Spleen (tissue), 11 donors: ENCODE results near the gene RAB38. TPM values are rescaled to one million over a fixed set of nuclear protein-coding genes. Genes with fewer than 3 reads are reported as not detected.

Experiments
- DNase-seq: peaks from one replicate; pipeline ENCODE4 v3.0.0-alpha.2; 2020
- H3K27ac ChIP-seq, 8 donors: fragments of 200-600 bp; sonication (generic) in 7 of 8; 1 replicate in 4 of 8; 2 replicates in 4 of 8; pipeline versions ENCODE4 v1.5.0 to v1.8.0; 2016 to 2021; ENCODE audit warnings: inconsistent platforms in 4 of 8, mild to moderate bottlenecking in 4 of 8, moderate library complexity in 1 of 8
- H3K27me3 ChIP-seq, 7 donors: fragments of 200-600 bp; sonication (generic) in 6 of 7; replicated peaks in 1 of 7; 1 replicate in 4 of 7; 2 replicates in 3 of 7; pipeline versions ENCODE4 v1.5.0 to v1.8.0; 2016 to 2021; ENCODE audit warnings: inconsistent platforms in 3 of 7, mild to moderate bottlenecking in 1 of 7
- H3K36me3 ChIP-seq, 6 donors: fragments of 200-600 bp; sonication (generic) in 5 of 6; 1 replicate in 4 of 6; 2 replicates in 2 of 6; pipeline versions ENCODE4 v1.5.0 to v1.8.0; 2016 to 2021; ENCODE audit warnings: inconsistent platforms in 2 of 6
- H3K4me1 ChIP-seq, 6 donors: fragments of 200-600 bp; sonication (generic) in 5 of 6; 1 replicate in 3 of 6; 2 replicates in 3 of 6; pipeline versions ENCODE4 v1.5.0 to v1.8.0; 2016 to 2021; ENCODE audit warnings: inconsistent platforms in 3 of 6
- H3K4me3 ChIP-seq, 8 donors: fragments of 200-600 bp; sonication (generic) in 7 of 8; 1 replicate in 4 of 8; 2 replicates in 4 of 8; pipeline versions ENCODE4 v1.5.0 to v1.8.0; 2016 to 2021; ENCODE audit warnings: inconsistent platforms in 4 of 8, mild to moderate bottlenecking in 4 of 8, moderate library complexity in 2 of 8
- H3K9me3 ChIP-seq, 8 donors: fragments of 200-600 bp; sonication (generic) in 7 of 8; 1 replicate in 4 of 8; 2 replicates in 4 of 8; pipeline versions ENCODE4 v1.5.0 to v1.8.0; 2016 to 2021; ENCODE audit warnings: inconsistent platforms in 4 of 8
- CTCF ChIP-seq, 11 experiments: fragments of 200-600 bp in 7 of 11; fragments of 450-650 bp in 4 of 11; sonication (generic) in 4 of 11; IDR thresholded peaks in 8 of 11; conservative IDR thresholded peaks in 3 of 11; 1 replicate in 7 of 11; 2 replicates in 4 of 11; pipeline versions ENCODE4 v1.4.0 to v1.8.0; 2016 to 2021; ENCODE audit warnings: antibody characterized with exemption in 11 of 11, inconsistent platforms in 4 of 11, mild to moderate bottlenecking in 1 of 11
- POLR2A ChIP-seq, 3 donors: fragments of 450-650 bp; IDR thresholded peaks; one replicate each; pipeline ENCODE4 v1.5.1; 2017; ENCODE audit warnings: antibody characterized with exemption in 3 of 3, mild to moderate bottlenecking in 1 of 3
- POLR2AphosphoS5 ChIP-seq, 3 donors: sonication (generic); formaldehyde crosslinking; IDR thresholded peaks; one replicate each; pipeline ENCODE4 v1.5.1; 2017; ENCODE audit warnings: antibody characterized with exemption in 3 of 3
- WGBS, 5 donors: extraction: QIAGEN DNeasy Blood & Tissue Kit in 3 of 5; methylation state at CpG; one replicate each; pipeline versions ENCODE4 v1.1.5 to v1.1.7; 2013 to 2018; 5-methylcytosine and 5-hydroxymethylcytosine counted together
- intact Hi-C: fragments of 100-400 bp; cut with DNase I; formaldehyde crosslinking; loops from one replicate; pipeline ENCODE4 v1.15.0; 2023; ENCODE audit warnings: low total_unique reads
- polyA plus RNA-seq, 3 donors: library from polyadenylated mRNA; stranded (reverse); fragments of 200-250 nt; gene quantifications; one replicate each; pipeline ENCODE4 v1.2.1, GENCODE V29; 2013
- total RNA-seq, 7 donors: library from RNA; depleted of rRNA in 3 of 7; stranded (reverse); fragments of >200 nt in 3 of 7; fragmentation: NEBNext Ultra II Directional in 4 of 7; extraction: Animal tissue kit (Norgen Biotek cat#: 25700) in 4 of 7; gene quantifications; one replicate each; pipeline versions ENCODE4 v1.1.0 to v1.2.1, GENCODE V29; 2016 to 2021
- donor health status: healthy with polysubstance abuse.
- donor health status: DM: no; HTN: no; CAD: no; lungs with moderate emphysema.
- donor health status: DM: no; HTN: no; CAD: no.
- donor health status: Bipolar disorder and iron deficiency.
- donor health status: healthy.
- donor health status: DM: no; HTN: no; CAD: no.
- donor health status: DM: yes; HTN: yes; CAD: no.

Gene RAB38
- total and polyA plus RNA-seq, 10 donors, result 0.73 to 3.5 (median 1.6) TPM

DNA sequence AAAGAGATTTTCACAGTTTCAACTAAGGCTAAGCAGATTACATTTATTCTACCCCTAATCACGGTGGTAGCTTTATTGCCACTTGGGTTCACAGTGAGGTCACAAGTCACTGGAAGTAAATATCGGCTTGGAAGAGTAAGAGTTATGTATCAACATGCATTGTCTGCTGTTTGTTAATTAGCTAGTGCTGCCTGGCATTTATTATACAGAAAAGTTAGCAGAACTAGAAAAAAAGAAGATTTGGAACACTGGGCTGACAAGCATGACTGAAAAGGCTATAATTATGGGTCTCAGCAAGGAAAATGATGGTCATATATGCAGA, 13.7 kb upstream of the RAB38 start:
- Histone ChIP-seq H3K27ac (no peak overlapping the region), H3K4me3 (no peak overlapping the region), H3K4me1 (no peaks in the 10 kb centered on the region), H3K36me3 (no peaks in the 10 kb centered on the region), H3K27me3 (no peaks in the 10 kb centered on the region), H3K9me3 (peaks cover 0 to 12% (median 0%) of the 10 kb centered on the region in 8 donors)
- 22 to 35% (median 32%) methylated on average over 2 of the region's 2 CpGs for WGBS, 5 donors
- TF ChIP-seq CTCF (IDR thresholded peaks at IDR 0.05 in 8 of 11, conservative IDR thresholded peaks at IDR 0.05 in 3 of 11) (no peak), POLR2A (IDR thresholded peaks at IDR 0.05) (no peak), POLR2AphosphoS5 (IDR thresholded peaks at IDR 0.05) (no peak)
- intact Hi-C loops, result no loop called here
- no peak for DNase-seq

DNA sequence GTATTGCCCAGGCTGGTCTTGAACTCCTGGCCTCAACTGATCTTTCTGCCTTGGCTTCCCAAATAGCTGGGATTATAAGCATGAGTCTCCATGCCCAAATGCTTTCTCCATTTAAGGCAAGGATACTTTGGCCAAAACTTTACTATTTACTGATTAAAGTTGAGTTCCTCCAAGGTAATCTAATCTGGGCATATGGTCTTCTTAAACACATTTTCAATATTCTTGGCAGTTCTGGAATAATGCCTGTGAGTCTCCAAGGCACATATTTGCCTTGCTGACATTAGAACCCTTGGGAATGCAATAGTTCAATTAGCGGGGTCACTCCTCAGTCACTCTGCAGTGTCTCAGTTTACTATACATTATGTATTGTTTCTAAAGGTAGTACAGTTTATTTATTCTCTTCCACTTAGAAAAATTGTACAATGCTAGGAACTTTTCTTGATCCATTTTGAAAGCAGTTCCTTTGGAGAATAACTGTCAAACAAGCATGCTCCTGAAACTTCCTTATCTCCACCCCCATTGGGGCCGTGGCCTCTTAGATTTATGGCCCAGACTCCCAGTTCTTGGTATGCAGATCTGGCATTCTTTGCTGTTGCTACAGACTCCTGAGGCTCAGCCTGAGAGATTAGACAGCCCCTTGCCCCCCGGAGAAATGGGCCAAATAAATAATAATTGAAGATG, 13.1 kb upstream of the RAB38 start:
- intact Hi-C loops, result no loop called here
- WGBS, 5 donors, result 39 to 46% (median 42%) methylated on average over 3 of the region's 3 CpGs
- DNase-seq, result no peak
- Histone ChIP-seq H3K36me3 (no peaks in the 10 kb centered on the region), H3K9me3 (peaks cover 0 to 12% (median 0%) of the 10 kb centered on the region in 8 donors), H3K4me3 (no peak overlapping the region), H3K4me1 (no peaks in the 10 kb centered on the region), H3K27me3 (no peaks in the 10 kb centered on the region), H3K27ac (no peak overlapping the region)
- no peak for TF ChIP-seq POLR2A (IDR thresholded peaks at IDR 0.05)
- TF ChIP-seq CTCF (IDR thresholded peaks at IDR 0.05 in 8 of 11, conservative IDR thresholded peaks at IDR 0.05 in 3 of 11), result no peak
- TF ChIP-seq POLR2AphosphoS5 (IDR thresholded peaks at IDR 0.05), result no peak

- no peak for TF ChIP-seq CTCF (IDR thresholded peaks at IDR 0.05 in 8 of 11, conservative IDR thresholded peaks at IDR 0.05 in 3 of 11)
- peaks cover 0 to 12% (median 0%) of the 10 kb centered on the region in 8 donors for H3K9me3 ChIP-seq
- no peaks in the 10 kb centered on the region for H3K27me3 ChIP-seq
- H3K27ac ChIP-seq, result no peak overlapping the region
- WGBS, 5 donors, result 84 to 95% (median 88%) methylated on average over 3 of the region's 3 CpGs
- H3K4me3 ChIP-seq, result no peak overlapping the region
- intact Hi-C loops, result no loop called here
- DNase-seq, result no peak
- H3K4me1 ChIP-seq, result no peaks in the 10 kb centered on the region
- no peaks in the 10 kb centered on the region for H3K36me3 ChIP-seq
Measured at GRCh38 chr11:88183233-88183632, 8.0 kb upstream of the RAB38 start.

- intact Hi-C loops, result no loop called here
- no peak for TF ChIP-seq CTCF (IDR thresholded peaks at IDR 0.05 in 8 of 11, conservative IDR thresholded peaks at IDR 0.05 in 3 of 11)
- TF ChIP-seq POLR2A (IDR thresholded peaks at IDR 0.05), result no peak
- no peak for TF ChIP-seq POLR2AphosphoS5 (IDR thresholded peaks at IDR 0.05)
- Histone ChIP-seq H3K27ac (no peak overlapping the region), H3K36me3 (no peaks in the 10 kb centered on the region), H3K4me3 (no peak overlapping the region), H3K27me3 (no peaks in the 10 kb centered on the region), H3K4me1 (no peaks in the 10 kb centered on the region), H3K9me3 (peaks cover 0 to 8% (median 0%) of the 10 kb centered on the region in 8 donors)
- no peak for DNase-seq
- 16 to 27% (median 20%) methylated on average over 1 of the region's 1 CpG for WGBS, 5 donors
Measured at GRCh38 chr11:88181776-88182175, 6.5 kb upstream of the RAB38 start.
